Stimulated activated CD4-positive, alpha-beta T cell treated with anti-CD3 and anti-CD28 coated beads, Interleukin-12 subunit alpha, Interleukin-12 subunit beta, amount 100 ng/mL, for 48 hours (primary cell): ENCODE data around the gene LINGO1.

ENCODE experiments used
- DNase-seq, 3 donors: peaks; one replicate each; pipeline ENCODE4 v3.0.0-alpha.2; 2020; ENCODE audit warnings: low read depth in 2 of 3, low spot score in 1 of 3

Gene LINGO1

GRCh38 chr15:77631745-77632533, 773 bp downstream of the LINGO1 start:
- no peak for DNase-seq

DNA sequence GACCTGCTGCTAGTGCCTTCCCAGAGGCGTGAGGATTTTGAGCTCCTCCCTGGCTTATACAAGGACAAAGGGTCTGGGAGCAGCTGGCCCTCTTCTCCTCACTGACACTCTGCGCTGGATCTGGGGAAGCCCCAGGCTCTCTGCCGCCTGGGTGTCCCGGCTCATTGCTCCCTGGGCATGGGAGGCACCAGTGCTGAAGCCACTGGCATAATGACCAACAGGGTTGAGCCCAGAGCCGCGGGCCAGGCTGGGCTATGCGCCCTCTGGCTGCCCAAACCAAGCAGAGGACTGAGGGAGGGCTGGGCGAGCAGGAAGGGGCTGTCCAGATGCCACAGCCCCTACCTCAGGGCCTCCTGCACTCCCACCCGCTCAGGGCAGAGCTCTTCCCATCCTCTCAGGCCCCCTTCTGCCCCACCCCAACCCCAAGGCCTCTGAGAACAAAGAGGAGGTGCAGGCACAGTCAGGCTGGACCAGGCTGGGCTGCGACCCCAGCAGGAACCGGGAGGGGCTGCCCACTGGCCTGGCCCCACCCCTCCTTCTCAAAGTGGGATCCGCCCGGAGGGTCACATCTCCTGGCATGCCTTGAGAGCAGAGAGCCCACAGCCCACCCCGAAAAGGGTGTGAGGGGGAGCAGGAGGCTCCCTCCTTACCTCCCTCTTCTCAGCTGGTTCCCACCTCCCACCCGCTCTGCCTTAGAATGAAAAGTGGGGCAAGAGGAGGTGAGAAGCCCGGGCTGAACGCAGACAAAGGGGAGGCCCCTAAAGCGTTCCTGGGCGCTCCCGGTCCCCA, 1.6 kb downstream of the LINGO1 start:
- DNase-seq, result no peak

GRCh38 chr15:77630056-77630455, 2.7 kb downstream of the LINGO1 start:
- DNase-seq, result no peak

DNA sequence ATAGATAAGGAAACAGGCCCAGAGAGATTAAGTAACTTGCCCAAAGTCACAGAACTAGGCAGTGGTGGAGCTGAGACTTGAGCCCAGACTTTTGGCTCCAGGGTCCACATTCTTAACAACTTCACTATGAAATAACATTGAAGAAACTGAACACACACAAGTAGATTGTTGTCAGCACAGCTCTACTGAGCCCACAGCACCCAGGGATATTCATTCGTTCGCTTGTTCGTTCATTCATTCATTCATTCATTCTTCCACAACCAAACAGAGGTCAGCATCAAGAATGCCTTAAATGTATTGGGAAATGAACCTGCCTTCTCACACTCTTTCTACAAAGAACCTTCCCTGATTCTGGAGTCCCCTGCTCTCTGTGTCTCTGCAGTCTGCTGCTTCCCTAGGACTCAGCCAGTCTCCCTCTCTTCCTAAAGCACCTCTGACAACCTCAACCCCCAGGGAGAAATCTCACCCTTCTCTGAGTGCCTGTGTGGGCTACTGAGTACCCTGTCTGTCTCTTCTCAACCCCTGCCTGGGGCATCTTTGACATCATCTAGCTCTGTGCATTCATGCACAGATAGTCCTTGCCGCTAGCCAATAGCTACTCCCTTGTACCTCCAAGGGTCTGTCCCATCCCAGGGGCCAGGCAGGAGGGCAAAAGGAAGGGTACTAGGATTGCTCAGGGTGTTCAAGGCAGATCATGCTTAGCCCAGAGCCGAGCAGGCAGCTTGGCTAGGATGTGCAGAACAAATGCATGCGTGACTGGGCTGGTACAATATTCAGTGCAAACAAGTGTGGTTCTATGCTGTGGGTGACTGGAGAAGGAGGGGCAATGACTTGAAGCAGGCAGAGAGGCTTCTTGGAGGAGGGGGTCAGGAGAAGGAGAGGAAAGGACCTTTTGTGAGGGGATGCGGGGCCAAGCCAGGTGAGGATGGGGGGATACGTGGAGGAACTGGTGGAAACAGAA, 3.4 kb downstream of the LINGO1 start:
- no peak for DNase-seq

GRCh38 chr15:77628010-77628409, 4.7 kb downstream of the LINGO1 start:
- no peak for DNase-seq

DNA sequence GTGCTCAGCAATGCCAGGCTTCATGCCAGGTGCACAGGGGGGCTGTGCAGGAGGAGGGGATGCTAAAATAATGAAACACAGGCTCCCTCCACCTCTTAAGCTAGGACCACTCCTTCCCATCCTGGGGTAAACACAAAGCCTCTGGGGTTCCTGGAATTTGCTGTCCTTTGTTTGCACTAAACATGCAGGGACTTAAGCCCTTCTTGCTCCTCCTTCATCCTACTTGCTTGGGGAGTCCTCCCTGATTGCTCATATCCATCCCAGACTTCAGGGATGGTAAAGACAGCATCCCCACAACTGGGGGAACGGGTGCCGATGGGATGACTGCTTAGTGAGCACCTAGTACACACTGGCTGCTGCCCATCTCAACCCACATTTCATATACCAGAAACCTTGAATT, 5.1 kb downstream of the LINGO1 start:
- no peak for DNase-seq

GRCh38 chr15:77627067-77627466, 5.6 kb downstream of the LINGO1 start:
- no peak for DNase-seq

- no peak for DNase-seq
Measured at GRCh38 chr15:77626002-77626401, 6.7 kb downstream of the LINGO1 start.

GRCh38 chr15:77625376-77625775, 7.3 kb downstream of the LINGO1 start:
- no peak for DNase-seq

DNA sequence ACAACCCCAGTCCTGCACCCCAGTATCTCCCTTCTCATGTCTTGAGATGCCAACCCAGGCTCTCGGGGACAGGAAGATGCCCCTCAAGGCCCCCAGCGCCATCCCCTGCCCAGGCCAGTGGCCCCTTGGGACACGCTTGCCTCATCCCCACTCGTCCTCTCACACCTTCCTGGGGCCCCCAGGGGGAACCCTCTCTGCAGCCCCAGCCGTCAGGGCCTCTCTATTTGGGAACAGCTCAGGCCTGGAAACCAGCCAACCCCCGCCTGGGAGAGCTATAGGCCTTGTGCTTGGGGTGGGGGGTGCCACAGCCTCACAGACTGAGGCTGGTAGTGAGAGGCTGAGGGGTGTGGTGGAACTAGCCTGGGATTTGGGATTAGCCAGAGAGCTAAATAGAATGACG, 7.8 kb downstream of the LINGO1 start:
- DNase-seq, result no peak

DNA sequence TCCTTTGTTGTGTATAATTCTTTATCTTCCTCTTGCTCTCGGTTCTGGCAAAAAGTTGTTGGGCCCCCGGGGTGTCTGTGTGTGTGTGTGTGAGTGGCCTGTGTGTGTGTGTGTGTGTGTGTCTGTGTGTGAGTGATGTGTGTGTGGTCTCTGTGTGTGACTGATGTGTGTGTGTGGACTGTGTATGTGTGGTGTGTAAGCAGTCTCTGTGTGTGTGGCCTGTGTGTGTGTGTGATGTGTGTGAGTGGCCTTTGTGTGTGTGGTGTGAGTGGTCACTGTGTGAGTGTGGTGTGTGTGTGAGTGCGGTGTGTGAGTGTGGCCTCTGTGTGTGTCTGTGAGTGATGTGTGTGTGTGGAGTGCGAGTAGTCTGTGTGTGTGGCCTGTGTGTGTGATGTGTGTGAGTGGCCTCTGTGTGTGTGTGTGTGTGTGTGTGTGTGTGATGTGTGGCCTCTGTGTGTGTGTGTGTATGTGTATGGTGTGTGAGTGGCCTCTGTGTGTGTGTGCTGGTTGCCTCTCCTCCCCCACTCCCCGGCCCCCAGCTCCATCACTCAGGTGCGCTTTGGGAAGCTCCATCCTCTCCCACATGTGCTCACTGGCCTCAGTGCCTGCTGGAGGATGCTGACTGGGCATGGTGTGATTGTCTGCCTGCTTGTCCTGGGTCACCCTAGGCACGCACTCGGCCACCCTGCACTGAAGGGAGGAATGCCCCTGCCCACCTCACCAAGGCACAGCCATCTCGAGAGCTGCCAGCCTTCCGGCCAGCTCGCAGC, 8.8 kb downstream of the LINGO1 start:
- DNase-seq, result no peak

GRCh38 chr15:77622934-77623754, 9.6 kb downstream of the LINGO1 start:
- DNase-seq, result no peak

GRCh38 chr15:77622209-77622933, 10.3 kb downstream of the LINGO1 start:
- no peak for DNase-seq

- DNase-seq, result no peak
Measured at GRCh38 chr15:77621847-77622208, 10.9 kb downstream of the LINGO1 start.

GRCh38 chr15:77620960-77621647, 11.6 kb downstream of the LINGO1 start:
- no peak for DNase-seq

GRCh38 chr15:77620297-77620696, 12.4 kb downstream of the LINGO1 start:
- DNase-seq, result no peak

DNA sequence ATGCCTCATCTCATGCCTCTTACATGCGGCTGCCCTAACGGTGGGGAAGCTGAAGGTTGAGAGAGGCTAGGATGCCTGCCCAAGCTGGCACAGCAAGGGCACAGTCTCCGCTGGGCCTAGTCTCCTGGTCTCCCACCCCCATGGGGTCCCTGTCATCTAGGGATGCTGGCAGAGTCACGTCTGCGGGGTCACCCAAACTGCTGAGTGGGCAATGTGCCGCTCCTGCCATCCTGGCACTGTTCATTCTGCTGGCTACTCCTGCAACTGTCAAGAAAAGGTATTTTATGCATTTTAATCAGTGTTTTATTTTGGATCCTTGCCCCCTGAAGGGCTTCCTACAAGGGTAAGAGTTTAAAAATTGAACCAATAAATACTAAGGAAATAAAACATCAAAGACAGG, 12.8 kb downstream of the LINGO1 start:
- no peak for DNase-seq

DNA sequence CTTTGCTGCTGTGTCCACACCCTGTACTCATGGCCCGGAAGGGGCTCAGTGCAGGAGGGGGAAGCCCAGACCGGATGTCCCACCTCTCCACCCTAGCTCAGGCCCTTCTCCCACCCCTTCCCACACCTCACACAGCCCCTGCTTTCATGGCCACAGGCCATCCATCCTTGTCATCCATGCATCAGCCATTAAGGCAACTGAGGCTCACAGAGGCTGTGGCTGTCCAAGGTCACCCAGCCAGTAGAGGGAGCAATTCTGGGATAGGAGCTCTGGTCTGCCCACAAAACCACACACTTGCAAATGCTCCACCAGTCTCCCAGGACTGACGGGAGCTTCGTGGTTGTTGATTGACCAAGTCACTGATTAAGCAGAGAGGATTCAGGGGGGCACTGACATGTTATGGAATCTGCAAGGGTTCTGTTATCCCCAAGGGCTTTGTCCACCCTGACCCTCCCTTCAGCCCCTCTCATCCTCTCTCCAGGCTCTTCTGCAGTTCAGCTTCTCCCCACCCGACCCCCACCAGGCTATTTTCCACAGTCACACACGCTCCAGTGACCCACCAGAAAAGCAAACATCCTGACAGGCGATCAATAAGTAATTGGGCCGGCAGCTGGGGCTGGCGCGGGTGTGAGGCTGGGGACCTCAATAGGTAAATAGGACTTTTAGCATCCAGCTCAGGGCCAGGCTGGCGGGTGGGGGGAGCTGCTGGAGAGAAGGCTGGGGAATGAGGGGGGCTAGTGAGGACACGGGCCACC, 15.1 kb downstream of the LINGO1 start:
- peak in 1 of 3 donors; percentile 8 for DNase-seq
